Measurements from ENCODE around the gene DSTYK.

DNA sequence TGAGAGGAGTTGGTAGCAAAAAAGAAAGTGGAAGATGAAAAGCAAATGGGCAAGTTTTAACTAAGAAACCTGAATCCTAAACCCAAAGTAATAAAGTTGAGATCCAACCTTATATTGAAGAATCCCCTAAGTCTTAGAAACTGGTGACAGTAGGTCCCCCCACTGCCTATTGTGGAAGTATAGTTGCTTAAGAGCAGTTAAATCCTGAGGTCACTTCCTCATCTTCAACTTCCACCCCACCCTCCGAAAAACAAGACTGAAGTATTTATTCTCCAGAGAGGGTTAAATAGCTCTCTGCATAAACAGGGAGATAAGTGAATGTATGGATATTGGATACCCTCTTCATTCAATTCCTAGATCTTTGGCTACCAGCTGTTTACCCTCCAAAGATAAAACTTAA lies 3.3 kb upstream of the DSTYK start:
- TF ChIP-seq CTCF (IDR thresholded peaks at IDR 0.05) (no peak), POLR2AphosphoS5 (IDR thresholded peaks at IDR 0.05) (no peak)
